ENCODE results near the gene APBB1IP.

- TF ChIP-seq, protein P1, sequence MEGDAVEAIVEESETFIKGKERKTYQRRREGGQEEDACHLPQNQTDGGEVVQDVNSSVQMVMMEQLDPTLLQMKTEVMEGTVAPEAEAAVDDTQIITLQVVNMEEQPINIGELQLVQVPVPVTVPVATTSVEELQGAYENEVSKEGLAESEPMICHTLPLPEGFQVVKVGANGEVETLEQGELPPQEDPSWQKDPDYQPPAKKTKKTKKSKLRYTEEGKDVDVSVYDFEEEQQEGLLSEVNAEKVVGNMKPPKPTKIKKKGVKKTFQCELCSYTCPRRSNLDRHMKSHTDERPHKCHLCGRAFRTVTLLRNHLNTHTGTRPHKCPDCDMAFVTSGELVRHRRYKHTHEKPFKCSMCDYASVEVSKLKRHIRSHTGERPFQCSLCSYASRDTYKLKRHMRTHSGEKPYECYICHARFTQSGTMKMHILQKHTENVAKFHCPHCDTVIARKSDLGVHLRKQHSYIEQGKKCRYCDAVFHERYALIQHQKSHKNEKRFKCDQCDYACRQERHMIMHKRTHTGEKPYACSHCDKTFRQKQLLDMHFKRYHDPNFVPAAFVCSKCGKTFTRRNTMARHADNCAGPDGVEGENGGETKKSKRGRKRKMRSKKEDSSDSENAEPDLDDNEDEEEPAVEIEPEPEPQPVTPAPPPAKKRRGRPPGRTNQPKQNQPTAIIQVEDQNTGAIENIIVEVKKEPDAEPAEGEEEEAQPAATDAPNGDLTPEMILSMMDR (IDR thresholded peaks at IDR 0.05; ENCODE audit: insufficient read depth, low read length, poor library complexity, severe bottlenecking), result no peak
- no peak for TF ChIP-seq EZH2phosphoT487 (conservative IDR thresholded peaks at IDR 0.05; ENCODE audit: low read length)
These were observed 82.4 kb downstream of the APBB1IP start for GRCh38 chr10:26520575-26520974.
